Osteocyte (in vitro differentiated cells): Measurements from ENCODE around the gene TMEM14A. TPM values are rescaled to one million over a fixed set of nuclear protein-coding genes. Genes with fewer than 3 reads are reported as not detected.
A peak's percentile ranks its signal among the peaks of the same experiment; 100 is the strongest.

Source experiments
- DNase-seq: peaks from one replicate; pipeline ENCODE4 v3.0.0; 2021; ENCODE audit warnings: mixed read lengths; ENCODE audit not compliant: unreplicated experiment; ENCODE audit errors: extremely low spot score
- H3K27ac Mint-ChIP-seq: one replicate; pipeline ENCODE4 v1.8.0; 2021; ENCODE audit warnings: mild to moderate bottlenecking, mixed read lengths; ENCODE audit not compliant: unreplicated experiment
- H3K27me3 Mint-ChIP-seq: one replicate; pipeline ENCODE4 v1.8.0; 2021; ENCODE audit warnings: mixed read lengths; ENCODE audit not compliant: unreplicated experiment
- H3K36me3 Mint-ChIP-seq: one replicate; pipeline ENCODE4 v1.8.0; 2021; ENCODE audit warnings: mixed read lengths; ENCODE audit not compliant: unreplicated experiment
- H3K4me1 Mint-ChIP-seq: one replicate; pipeline ENCODE4 v1.8.0; 2021; ENCODE audit warnings: mixed read lengths; ENCODE audit not compliant: unreplicated experiment
- H3K4me3 Mint-ChIP-seq: one replicate; pipeline ENCODE4 v1.8.0; 2021; ENCODE audit warnings: mild to moderate bottlenecking, moderate library complexity, mixed read lengths; ENCODE audit not compliant: unreplicated experiment
- H3K9me3 Mint-ChIP-seq: one replicate; pipeline ENCODE4 v1.8.0; 2021; ENCODE audit warnings: mixed read lengths; ENCODE audit not compliant: unreplicated experiment
- CTCF ChIP-seq: fragments of 200-600 bp; sonication (generic); IDR thresholded peaks from 2 replicates; pipeline ENCODE4 v1.5.0; 2021; ENCODE audit warnings: antibody characterized with exemption, mild to moderate bottlenecking, moderate library complexity
- total RNA-seq: library from RNA; stranded (reverse); gene quantifications from 2 replicates; pipeline ENCODE4 v1.2.1, GENCODE V29; 2021

Gene TMEM14A
- total RNA-seq, 1 donor from 2014 or later, result 20.4 TPM

DNA sequence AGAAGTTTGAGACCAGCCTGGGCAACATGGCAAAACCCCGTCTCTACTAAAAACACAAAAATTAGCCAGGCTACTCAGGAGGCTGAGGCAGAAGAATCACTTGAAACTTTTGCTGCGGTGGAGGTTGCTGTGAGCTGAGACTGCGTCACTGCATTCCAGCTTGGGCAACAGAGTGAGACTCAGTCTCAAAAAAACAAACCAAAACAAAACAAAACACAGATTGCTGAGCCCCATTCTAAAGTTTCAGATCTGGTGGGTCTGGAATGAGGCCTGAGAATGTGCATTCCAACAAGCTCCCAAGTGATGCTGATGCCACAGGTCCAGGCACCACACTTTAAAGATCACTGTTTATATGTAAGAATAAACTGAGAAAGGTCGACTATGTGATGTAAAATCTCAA lies 24.9 kb upstream of the TMEM14A start:
- Mint-ChIP-seq H3K4me1 (peaks cover 27% of the 10 kb centered on the region), H3K27me3 (no peaks in the 10 kb centered on the region), H3K36me3 (no peaks in the 10 kb centered on the region), H3K27ac (no peak overlapping the region), H3K9me3 (no peaks in the 10 kb centered on the region), H3K4me3 (no peak overlapping the region)
- DNase-seq, result no peak
- no peak for TF ChIP-seq CTCF

GRCh38 chr6:52647199-52647598 lies 23.7 kb upstream of the TMEM14A start:
- peaks cover 35% of the 10 kb centered on the region for H3K4me1 Mint-ChIP-seq
- no peaks in the 10 kb centered on the region for H3K36me3 Mint-ChIP-seq
- H3K4me3 Mint-ChIP-seq, result no peak overlapping the region
- DNase-seq, result no peak
- no peaks in the 10 kb centered on the region for H3K27me3 Mint-ChIP-seq
- no peak for TF ChIP-seq CTCF
- H3K9me3 Mint-ChIP-seq, result no peaks in the 10 kb centered on the region
- H3K27ac Mint-ChIP-seq, result no peak overlapping the region

GRCh38 chr6:52649536-52650160 lies 21.3 kb upstream of the TMEM14A start:
- Mint-ChIP-seq H3K9me3 (no peaks in the 10 kb centered on the region), H3K4me3 (no peak overlapping the region), H3K27me3 (no peaks in the 10 kb centered on the region), H3K4me1 (peaks cover 35% of the 10 kb centered on the region), H3K27ac (peak overlapping the region; percentile 32), H3K36me3 (no peaks in the 10 kb centered on the region)
- no peak for TF ChIP-seq CTCF
- DNase-seq, result no peak

GRCh38 chr6:52650941-52651340 lies 20.0 kb upstream of the TMEM14A start:
- Mint-ChIP-seq H3K4me1 (peaks cover 35% of the 10 kb centered on the region), H3K36me3 (no peaks in the 10 kb centered on the region), H3K9me3 (no peaks in the 10 kb centered on the region), H3K27ac (no peak overlapping the region), H3K4me3 (no peak overlapping the region), H3K27me3 (no peaks in the 10 kb centered on the region)
- TF ChIP-seq CTCF, result no peak
- DNase-seq, result no peak

GRCh38 chr6:52653151-52653550 lies 17.8 kb upstream of the TMEM14A start:
- Mint-ChIP-seq H3K9me3 (no peaks in the 10 kb centered on the region), H3K36me3 (no peaks in the 10 kb centered on the region), H3K4me1 (peaks cover 27% of the 10 kb centered on the region), H3K27me3 (no peaks in the 10 kb centered on the region), H3K27ac (no peak overlapping the region), H3K4me3 (no peak overlapping the region)
- no peak for DNase-seq
- no peak for TF ChIP-seq CTCF
